ELF-1 (cell line): ENCODE measurements around the gene ATPAF2.

ENCODE experiments used
- DNase-seq: peaks from one replicate; pipeline ENCODE4 v3.0.0-alpha.2; 2016; ENCODE audit warnings: low read depth, low spot score

The ATPAF2 gene

DNA sequence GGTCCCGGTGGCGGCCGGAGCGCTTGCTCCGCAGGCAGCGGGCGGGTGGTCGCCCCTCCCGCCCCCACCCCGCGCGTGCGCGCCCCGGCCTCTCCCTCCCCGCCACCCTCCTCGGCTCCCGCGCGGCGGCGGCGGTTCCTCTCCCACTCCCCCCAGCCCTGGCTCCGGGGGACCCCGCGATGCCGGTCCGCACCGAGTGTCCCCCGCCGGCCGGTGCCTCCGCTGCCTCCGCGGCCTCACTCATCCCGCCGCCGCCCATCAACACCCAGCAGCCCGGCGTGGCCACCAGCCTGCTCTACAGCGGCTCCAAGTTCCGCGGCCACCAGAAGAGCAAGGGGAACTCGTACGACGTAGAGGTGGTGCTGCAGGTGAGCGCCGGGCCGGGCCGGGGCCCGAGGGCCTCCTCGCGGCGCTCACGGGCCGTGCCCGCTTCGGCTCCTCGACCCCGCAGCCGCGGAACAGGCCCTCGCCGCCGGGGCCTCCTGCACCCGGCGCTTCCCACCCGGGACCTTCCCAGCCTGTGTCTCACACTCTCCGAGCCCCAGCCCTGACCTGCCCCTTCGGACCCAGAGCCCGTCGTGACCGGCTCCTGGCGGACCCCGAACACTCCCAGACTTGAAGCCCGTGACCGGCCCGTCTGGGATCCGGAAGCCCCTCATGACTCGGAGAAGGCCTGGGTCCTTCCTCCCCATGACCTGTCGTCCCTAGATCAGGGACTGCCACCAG, 730 bp upstream of the ATPAF2 start:
- DNase-seq, result peak; percentile 40

DNA sequence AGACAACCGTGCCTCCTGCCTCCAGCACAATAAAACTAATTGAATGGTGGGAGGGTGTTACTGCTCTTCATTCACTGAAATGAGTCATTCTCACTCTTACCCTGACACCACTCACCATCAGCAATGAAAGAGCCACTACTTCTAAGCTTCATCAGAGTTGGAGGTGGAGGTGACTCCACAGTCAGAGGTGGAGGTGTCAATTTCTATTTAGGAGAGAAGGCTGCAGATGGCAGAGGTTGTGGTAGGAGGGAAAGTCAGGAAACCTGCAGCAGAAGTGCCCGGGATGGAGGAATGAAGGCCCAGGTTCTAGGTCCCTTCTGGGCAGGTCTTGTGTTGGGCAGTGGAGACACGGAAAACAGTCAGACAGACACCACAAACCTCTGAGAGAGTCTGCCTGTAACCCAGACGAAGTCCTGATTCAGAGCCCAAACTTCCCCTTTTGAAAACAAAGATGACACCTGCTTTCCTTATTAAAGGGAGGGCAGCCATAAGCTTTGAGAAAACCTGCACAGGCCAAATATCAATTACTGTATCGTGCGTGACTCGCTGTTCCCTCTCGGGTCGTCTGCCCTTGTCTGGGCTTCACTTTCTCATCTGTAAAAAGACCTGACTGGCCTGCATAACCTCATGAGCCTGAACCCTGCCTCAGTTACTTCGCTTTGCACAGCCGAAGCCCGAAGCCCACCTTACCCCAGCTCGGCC, 668 bp downstream of the ATPAF2 start:
- DNase-seq, result no peak

DNA sequence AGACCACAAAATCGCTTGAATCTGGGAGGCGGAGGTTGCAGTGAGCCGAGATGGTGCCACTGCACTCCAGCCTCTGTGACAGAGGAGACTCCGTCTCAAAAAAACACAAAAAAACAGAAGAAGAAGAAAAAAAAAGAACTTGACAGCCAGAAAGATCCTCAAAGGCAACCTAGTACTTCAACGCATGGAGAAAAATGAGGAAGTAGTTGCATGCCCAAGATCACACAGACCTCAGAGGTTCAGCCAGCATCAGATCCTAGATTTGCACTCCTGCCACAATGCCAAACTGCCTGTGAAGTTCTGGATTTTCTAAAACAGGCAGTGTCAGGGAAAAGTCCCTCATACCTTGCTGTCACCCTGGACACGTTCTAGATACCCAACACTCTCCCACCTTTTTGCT, 1.5 kb downstream of the ATPAF2 start:
- DNase-seq, result no peak

DNA sequence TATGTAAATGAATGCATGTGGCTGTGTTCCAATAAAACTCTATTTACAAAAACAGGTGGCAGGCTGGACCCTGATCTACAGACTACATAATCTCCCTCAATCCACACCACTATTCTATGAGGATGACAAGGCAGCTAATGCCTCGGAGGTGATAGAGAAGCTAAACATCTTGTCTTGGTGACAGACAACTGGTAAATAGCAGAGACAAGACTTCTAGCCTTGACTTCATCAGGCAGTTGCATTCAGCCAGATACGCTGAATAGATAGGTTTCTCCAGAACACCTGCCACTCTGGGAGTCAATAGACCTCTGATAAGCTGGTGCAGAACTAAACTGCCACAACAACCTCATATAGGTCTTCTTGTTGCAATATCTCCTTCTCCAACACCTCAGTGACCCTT, 3.3 kb downstream of the ATPAF2 start:
- DNase-seq, result no peak

DNA sequence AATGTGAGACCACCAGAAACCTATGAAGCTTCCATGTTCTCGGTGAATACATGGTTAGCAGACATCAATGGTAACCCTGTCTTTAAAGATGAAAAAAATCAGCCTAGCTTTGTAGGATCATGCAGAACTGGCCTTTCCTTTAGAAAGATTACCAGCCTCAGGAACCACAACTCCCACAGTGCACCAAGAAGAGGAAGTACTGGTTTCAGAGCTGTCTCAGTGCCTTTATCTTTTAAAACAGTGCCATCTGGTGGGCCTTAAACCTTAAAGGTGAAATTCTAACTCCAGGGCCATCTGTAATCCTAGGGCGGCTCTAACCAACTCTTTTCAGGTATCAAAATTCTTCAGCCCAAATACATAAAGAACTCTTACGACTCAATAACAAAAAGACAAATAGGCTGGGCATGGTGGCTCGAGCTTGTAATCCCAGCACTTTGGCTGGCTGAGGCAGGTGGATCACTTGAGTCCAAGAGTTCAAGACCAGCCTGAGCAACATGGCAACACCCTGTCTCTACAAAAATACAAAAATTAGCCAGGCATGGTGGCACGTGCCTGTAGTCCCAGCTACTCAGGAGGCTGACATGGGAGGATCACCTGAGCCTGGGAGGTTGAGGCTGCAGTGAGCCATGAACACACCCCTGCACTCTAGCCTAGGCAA, 5.4 kb downstream of the ATPAF2 start:
- peak; percentile 73 for DNase-seq

DNA sequence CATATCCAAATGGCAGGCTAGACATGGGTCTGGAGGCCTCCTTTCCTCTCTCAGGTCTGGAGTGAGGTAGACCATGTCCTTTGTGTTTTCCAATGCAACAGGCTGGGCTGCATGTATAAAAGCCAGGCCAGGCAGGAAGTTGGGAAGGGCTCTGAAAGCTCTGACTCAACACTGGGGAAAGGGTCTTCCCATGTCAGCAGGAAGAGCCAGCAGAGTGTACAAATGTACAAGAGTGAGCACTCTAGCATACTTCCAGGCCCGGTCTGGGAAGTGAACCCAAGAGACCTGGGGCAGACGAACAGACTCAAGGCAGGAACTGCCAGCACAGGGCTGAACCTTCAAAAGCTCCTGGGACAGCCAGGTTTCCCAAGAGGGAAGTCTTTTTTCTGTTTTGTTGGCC, 7.0 kb downstream of the ATPAF2 start:
- peak; percentile 11 for DNase-seq

DNA sequence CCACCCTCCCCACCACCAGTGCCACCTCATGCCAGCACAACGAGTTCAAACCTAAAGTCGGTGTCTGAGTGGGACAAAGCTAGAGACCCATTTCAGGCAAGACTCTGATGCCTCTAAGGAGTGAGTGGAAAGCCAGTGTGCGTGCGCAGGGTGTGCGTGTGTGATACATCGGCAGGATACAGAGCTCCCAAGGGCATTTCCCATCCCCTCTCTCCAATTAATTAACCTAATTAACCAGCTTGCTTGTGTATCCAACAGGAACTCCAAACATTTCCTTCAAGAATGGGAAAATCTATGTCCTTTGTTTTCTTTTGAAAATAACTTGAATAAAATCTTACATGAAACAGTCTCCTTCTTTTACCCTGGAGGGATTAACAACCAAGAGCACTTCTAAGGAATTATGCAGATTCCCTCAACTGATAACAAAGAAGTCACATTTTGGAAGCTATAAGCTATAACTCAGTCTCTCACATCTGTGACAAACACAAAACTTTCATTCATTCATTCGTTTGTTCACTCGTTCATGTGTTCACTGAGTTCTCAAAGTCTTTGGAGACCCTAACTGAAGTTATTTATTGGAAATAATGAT, 9.9 kb downstream of the ATPAF2 start:
- no peak for DNase-seq

DNA sequence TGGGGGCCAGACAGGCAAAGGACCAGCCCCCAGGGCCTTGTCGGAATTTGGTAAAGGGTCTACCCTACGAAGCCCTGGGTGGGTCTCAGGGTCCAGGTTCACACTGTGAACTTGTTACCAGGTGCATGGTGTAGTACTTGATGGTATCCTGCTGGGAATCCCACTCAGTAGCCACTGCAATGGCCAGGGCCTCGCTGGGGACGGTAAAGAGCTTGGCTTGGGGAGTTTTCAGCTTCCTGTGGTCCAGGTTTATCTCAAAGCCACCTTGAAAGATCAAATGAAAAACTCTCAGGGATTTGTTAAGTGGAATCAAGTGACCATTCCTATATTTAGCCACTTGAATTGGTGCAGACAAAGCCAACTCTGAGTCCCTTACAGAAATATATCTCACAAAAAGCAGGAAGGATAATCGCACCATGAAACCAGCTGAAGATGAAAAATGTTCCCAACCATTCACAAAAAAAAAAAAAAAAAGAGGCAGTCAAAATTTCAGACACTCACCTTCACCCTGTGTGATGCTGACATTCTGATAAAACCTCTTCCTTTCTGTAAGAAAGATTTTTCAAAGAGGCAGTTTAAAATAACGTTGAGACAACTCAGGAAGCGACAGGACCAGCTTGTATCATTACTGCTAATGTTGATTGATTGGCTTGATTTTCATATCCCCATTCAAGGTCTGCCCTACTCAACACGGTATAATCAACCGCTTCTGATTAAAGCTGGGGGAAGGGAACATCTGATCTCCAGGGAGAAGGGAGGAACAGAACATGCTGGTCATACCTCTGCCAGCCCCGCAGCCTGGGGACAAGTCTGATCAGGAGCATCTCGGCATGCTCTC, 10.6 kb downstream of the ATPAF2 start:
- DNase-seq, result no peak

DNA sequence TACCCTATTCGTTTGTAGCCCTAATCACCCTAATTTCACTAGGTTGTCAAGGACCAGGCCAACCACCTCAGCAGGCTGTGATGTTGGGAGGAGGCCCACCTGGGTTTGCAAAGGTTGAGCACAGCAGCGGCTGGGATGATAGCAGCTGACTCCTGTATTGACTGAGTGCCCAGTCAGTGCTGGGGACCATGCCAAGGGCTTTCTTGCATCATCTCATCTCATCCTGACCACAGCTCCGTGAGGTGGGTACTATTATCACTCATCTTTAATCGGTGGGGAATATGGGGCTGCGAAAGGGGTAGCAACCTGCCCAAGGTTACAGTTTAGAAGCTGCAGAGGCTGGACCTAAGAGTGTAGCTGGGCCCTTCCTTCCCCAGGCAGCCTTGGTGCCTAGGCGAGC, 11.7 kb downstream of the ATPAF2 start:
- no peak for DNase-seq

DNA sequence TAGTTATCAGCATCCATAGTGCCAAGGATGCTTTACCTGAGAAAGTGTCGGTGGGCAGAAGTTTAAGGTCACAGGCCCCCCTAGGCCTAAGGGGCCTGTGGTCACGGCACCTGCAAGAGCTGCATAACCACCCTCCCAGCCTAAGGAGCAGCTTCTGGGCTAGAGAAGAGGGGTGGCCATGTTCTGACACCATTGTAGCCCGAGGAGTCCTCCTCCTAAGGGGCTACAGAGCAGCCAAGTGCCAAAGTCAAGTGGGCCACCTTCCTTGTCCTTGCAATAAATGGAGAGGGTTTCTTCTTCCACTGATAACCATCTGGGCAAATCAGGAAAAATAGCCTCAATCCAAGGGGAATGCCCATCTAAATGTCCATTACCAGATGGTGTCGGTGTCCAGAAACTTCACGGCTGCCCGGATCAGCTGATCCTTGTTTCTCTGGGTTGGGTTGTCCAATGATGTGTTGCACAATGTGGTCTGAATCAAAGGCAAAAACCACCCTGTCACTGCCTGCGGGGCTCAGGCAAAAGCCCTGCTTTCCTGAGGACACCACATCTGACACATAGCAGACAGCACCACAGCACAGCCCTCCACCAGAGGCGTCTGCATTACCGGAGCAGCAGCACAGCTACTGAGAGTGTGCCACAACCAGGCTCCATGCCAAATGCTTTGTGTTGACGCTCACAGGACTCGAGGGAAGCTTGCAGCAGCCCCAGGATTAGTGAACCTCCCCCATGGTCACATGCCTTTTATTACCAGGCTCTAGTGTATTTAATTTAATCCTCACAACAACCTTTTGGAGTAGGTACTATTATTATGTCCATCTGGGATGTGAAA, 12.8 kb downstream of the ATPAF2 start:
- DNase-seq, result no peak

DNA sequence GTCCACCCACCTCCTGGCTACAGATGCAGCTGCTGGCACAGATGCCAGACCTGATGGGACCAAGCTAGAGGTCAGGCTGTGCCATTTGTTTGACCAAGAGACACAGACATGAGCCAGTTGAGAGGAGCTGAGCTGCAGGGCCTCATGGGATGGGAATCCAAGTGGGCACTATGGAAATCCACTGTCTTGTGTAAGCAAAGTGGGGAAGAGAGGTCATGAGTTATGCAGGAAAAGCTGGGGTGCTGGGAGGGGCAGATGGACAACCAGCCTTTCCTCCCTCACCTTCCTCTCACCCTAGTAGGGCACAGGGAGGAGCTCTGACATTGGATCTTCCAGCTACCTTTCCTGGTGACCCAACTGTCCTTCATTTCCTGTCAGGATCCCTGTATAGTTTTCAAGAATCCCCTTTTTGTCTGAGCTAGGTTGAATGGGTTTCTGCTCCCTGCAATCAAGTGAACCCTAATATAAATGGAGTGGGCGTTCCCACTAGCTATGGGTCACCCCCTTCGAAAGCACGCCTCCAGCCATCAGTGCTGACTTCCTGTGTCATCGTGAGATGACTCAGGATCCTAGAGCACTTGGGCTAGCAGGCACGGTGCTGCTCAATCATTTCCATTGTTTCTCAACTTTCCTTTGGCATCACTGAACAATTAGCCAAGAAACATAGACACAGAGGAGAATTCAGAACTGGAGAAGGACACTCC, 13.6 kb downstream of the ATPAF2 start:
- DNase-seq, result no peak

DNA sequence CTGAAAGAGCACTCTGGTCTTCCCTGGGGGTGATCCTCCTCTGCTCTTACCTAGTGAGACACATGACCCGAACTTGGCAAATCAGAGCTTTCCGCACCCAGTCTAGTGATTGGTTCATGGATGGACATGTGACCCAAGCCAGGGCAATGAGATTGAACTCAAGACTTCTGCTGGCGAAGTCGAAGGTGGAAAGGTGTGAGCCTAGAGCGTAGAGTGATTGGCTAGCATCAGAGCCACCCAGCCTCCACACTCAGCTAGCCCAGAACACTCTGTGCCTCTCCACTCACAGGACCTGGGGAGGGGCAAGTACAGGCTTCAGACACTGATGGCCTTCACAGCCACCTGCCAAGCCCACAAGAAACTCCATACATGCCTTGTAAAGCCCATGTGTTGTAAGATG, 17.6 kb downstream of the ATPAF2 start:
- no peak for DNase-seq

DNA sequence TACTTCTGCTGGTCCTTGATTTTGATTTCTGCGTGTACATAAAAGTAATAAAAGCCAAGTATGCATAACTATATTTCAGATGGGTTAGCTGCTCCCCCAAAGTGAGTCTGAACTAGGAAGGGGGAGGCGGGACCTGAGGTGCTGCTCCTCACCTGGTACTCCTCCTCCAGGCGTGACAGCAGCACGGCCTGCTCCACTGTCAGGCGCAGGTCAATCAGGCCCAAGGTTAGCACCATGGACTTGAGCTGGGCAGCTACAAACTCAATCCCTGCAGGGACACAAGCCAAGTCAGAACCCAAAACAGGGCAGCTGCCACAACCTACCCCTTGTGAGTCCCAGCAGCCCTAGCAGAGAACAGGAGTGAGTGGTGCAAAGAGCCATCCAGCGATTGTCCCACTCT, 18.0 kb downstream of the ATPAF2 start:
- DNase-seq, result no peak

DNA sequence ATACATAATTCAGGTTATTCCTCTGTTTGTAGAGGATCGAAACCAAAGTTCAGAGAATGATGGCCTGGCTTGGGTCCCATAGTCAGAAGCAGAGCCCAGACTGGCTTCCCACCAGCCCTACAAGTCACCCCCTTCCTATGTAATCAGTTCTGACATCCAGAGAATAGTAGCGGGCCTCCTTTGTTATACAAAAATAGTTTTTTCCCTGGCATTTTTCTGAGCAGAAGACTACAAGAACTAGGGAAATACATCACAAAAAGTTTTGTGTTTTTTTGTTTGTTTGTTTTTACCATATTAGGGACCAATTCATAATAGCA, 19.2 kb downstream of the ATPAF2 start:
- DNase-seq, result no peak

DNA sequence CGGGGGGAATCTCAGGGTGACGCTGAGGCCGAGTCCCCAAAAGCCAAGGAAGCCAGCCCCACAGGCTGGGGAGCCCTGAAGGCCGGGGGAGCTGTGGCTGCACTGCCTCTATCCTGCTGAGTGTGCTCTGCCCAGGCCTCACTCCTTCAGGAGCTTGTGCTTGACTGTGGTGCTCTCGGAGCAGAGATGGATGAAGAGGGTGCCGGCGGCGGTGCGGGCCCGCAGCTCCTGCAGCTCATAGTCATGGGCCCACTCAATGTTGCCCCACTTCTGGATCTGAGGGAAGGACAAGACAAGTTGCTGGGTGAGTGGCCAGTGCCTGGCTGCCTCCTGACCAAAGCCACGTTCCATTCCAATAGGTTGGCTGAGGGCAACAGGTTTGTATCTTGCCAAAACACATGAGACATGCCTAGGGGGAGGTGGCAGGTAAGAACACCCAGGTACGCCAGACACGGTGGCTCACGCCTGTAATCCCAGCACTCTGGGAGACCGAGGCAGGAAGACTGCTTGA, 20.5 kb downstream of the ATPAF2 start:
- no peak for DNase-seq

DNA sequence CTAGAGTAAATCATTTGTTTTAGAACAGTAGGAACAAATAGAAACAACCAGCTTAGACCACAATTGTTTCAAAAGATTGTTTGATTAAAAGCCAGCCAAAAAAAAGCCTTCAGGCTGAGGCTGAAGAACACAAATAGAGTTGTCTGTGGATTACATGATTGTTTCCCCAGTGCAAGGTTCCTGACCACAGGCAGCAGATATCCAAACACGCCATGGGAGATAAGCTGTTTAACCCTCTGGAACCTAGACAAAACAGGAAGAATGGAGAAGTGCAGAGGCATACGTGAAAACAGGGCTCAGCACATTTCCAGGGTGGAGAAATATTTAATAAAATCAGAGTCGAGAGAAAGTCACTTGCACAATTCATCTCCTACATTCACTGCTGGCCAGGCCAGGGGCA, 21.0 kb downstream of the ATPAF2 start:
- DNase-seq, result no peak

DNA sequence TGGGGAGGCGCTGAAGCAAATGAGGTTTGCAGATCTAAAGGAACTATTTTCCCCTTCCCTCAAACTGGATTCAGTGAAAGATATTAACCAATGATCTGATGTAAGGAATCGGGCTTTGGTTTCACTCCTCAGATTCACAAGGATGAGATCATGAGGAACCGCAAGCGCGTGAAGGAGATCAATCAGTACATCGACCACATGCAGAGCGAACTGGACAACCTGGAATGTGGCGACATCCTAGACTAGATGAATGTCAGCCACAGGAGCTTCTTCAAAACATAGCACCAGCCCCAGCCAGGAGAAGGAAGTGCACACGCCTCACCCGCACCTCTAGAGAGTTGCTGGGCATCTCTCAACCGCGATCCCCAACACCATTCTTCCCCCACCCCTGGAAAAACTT, 22.5 kb downstream of the ATPAF2 start:
- DNase-seq, result no peak

DNA sequence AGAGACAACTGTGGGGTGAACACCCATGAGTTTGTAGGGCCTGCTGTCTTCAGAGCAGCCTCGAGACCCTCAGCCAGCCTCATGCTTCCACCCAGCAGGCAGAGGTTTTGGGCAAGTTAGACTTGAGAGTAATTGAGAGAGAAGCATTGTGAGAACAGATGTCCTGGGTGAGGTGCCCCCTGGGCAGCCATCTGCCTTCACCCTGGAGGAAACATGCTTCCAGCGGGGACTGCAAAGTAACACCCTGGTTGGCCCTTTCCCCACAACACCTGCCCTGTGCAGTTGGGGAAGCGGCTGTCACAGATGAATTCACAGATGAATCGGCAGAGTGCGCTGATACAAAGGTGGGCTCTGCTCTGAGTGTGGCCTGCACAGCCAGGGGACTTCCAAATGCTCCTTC, 23.4 kb downstream of the ATPAF2 start:
- DNase-seq, result no peak

DNA sequence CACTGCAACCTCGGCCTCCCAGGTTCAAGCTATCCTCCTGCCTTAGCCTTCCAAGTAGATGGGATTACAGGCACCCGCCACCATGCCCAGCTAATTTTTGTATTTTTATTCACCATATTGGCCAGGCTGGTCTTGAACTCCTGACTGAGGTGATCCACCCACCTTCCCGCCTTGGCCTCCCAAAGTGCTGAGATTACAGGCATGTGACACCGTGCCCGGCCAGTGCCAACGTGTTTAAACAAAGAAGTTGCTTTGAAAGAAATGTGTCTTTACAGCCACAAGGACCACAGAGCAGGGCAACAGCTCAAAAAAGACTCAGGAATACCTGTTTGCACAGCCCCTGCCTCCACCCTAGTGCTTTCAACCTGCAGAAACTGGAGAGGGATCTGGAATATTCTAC, 25.0 kb downstream of the ATPAF2 start:
- DNase-seq, result no peak

DNA sequence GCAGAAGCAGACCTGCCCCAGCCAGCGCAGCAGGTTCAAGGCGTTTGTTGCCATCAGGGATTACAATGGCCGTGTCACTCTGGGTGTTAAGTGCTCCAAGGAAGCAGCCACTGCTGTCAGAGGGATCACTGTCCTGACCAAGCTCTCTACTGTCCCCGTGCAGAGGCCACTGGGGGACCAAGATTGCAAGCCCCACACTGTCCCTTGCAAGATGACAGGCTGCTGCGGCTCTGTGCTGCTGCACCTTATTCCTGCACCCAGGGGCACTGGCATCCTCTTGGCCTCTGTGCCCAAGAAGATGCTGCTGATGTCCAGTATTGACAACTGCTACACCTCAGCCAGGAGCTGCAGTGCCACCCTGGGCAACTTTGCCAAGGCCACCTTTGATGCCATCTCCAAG, 27.7 kb downstream of the ATPAF2 start:
- DNase-seq, result no peak
